ENCODE measurements around the gene SQOR. TPM values are rescaled to one million over a fixed set of nuclear protein-coding genes. Genes with fewer than 3 reads are reported as not detected.
A peak's percentile ranks its signal among the peaks of the same experiment; 100 is the strongest.

The SQOR gene
- 39.2 and 40.3 TPM in 2 replicates for total RNA-seq (2012; rRNA removed)
- 21.2 and 22.1 TPM in 2 replicates for polyA plus RNA-seq (2012; rRNA removed)
- 18.5 and 19.9 TPM in 2 replicates for polyA plus RNA-seq (2012; cell fraction: cytosol; rRNA removed)
- polyA plus RNA-seq (2012; cell fraction: nucleus; rRNA removed; ENCODE audit: low replicate concordance) = 7.4 and 18.0 TPM in 2 replicates
- Bru-seq, nascent RNA = percentile 79 among the genes with signal in this experiment
- BruChase-seq, experiment 1, labeled RNA remaining after a 6-hour chase = percentile 72 among the genes with signal in this experiment
- BruChase-seq, experiment 2, labeled RNA remaining after a 2-hour chase = percentile 57 among the genes with signal in this experiment
- long read RNA-seq, transcript SQOR-201 (10 exons, 2,003 nt) = major isoform, 96 of 123 reads
- long read RNA-seq, partial matches to known transcripts = 10 of 123 reads
- long read RNA-seq, other reads (novel, unspliced or antisense) = 17 of 123 reads

DNA sequence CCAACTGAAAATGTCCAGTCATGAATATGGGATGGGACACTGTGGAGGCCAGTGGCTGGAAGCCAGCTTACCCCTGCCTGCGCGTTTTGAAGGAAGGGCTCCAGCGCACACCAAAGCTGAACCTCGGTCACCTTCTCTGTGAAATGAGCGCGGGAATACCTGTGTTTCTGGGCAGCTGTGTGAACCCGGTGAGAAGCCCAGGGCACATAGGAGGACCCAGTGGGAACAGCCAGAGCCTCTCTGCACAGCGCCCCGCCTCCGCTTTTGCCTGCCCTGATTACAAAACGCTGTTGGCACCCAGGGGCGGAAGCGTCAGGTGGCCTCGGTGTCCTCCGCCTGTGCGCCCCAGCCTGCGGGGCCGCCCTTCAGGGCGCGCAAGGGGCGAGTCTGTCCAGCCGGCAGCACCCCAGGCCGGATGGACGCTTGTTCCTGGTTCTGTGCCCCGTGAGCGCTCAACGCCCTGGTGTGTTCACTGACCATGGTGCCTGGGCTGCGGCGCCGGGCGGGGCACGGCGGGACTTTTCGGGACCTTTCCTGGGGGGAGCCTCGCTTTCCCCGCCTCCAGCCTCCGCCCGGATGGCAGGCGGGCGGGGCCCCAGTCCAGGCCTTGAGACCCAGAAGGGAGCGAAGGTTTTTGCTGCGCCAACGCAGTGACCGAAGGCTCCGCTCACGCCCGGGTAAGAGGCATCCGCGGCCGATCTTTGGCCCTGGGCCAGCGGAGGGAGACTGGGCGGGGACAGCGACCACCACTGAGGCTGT lies at the start of gene SQOR:
TSS of gene SQOR (plus strand) at position 598 of the 759 bp plus-strand sequence. CDS start 23,895 bp downstream, outside the sequence.
- ATAC-seq (ENCODE audit: low read depth) (peak; percentile 63), DNase-seq (peak; percentile 54)
- no peaks in the 10 kb centered on the region for H3K9me3 ChIP-seq (ENCODE audit: control insufficient read depth, insufficient read depth, low read length)
- peak within 1 kb of the TSS; percentile 49 for H3K27ac ChIP-seq (ENCODE audit: insufficient read depth, low read length)
- peak within 1 kb of the TSS; percentile 62; the same call in 1 of the 2 replicates for H3K14ac ChIP-seq (replicated peaks; ENCODE audit: low read depth, low read length)
- no peak within 1 kb of the TSS for H2AK5ac ChIP-seq (ENCODE audit: low read depth, low read length)
- peak within 1 kb of the TSS; percentile 24; the same call in 1 of the 2 replicates for H2BK20ac ChIP-seq (ENCODE audit: low read depth, low read length)
- H2AFZ ChIP-seq (replicated peaks; ENCODE audit: low read length, poor library complexity) = peak within 1 kb of the TSS; percentile 97
- dilution Hi-C loops (cut with HindIII; ENCODE audit: low sequenced_read_pairs, unreplicated experiment) (no loop called here), intact Hi-C loops (cut with micrococcal nuclease) (no loop called here), in situ Hi-C loops (cut with MboI; ENCODE audit: low sequenced_read_pairs) (no loop called here)
- no peaks in the 10 kb centered on the region for H3K36me3 ChIP-seq (ENCODE audit: control insufficient read depth, insufficient read depth, low read length)
- peak within 1 kb of the TSS; percentile 58; the same call in 1 of the 2 replicates for H2BK120ac ChIP-seq (ENCODE audit: low read depth, low read length)
- H3K4me2 ChIP-seq (ENCODE audit: low read depth, low read length) = peak within 1 kb of the TSS; percentile 85
- 8% methylated on average over 44 of the region's 53 CpGs; no CpG with 5 or more reads in 1 of the 2 experiments for WGBS, 2 experiments (ENCODE audit: extremely low coverage in 2 of 2, insufficient read length in 1 of 2)
- H4K8ac ChIP-seq (ENCODE audit: low read depth in 2 of 2, low read length in 2 of 2) = peak within 1 kb of the TSS; percentile 75 to 78; a peak in 3 of 4 replicates
- peak within 1 kb of the TSS; percentile 18 for H3K18ac ChIP-seq (ENCODE audit: low read depth, low read length)
- H3K4me1 ChIP-seq (ENCODE audit: control insufficient read depth, insufficient read depth, low read length) = peaks cover 15% of the 10 kb centered on the region
- H2BK15ac ChIP-seq (ENCODE audit: low read depth, low read length) = peak within 1 kb of the TSS; percentile 55; the same call in 2 of the 3 replicates
- peak within 1 kb of the TSS; percentile 30 for H2BK5ac ChIP-seq (ENCODE audit: low read depth, low read length, poor library complexity, severe bottlenecking)
- CTCF ChIA-PET = no interaction called here
- no TSS peak for BruUV-seq (replicated peaks)
- H3K9ac ChIP-seq (ENCODE audit: low read depth, low read length) = peak within 1 kb of the TSS; percentile 54
- peak within 1 kb of the TSS; percentile 43; the same call in 1 of the 2 replicates for H3K56ac ChIP-seq (ENCODE audit: extremely low read depth, insufficient read depth, low read length)
- POLR2A ChIA-PET (ENCODE audit: unreplicated experiment) = no interaction called here
- no peaks in the 10 kb centered on the region for H3K27me3 ChIP-seq (ENCODE audit: control insufficient read depth, insufficient read depth, low read length)
- H3K23ac ChIP-seq (ENCODE audit: low read depth, low read length) = peak within 1 kb of the TSS; percentile 27; the same call in 1 of the 2 replicates
- peak within 1 kb of the TSS; percentile 73; the same call in 1 of the 2 replicates for H4K91ac ChIP-seq (ENCODE audit: insufficient read depth, low read depth, low read length)
- H3K4ac ChIP-seq (ENCODE audit: low read depth, low read length) = peak within 1 kb of the TSS; percentile 77
- H2AK9ac ChIP-seq (replicated peaks; ENCODE audit: low read depth, low read length, poor library complexity) = peak within 1 kb of the TSS; percentile 83
- TF ChIP-seq MAZ (IDR thresholded peaks at IDR 0.05; ENCODE audit: borderline replicate concordance, low read depth, low read length) (no peak), CEBPB (IDR thresholded peaks at IDR 0.05; ENCODE audit: low read depth, low read length) (no peak), RCOR1 (IDR thresholded peaks at IDR 0.05; ENCODE audit: insufficient replicate concordance, low read length) (no peak), FOS (IDR thresholded peaks at IDR 0.05; ENCODE audit: low read depth, low read length) (no peak), RAD21 (IDR thresholded peaks at IDR 0.05; ENCODE audit: low read length) (no peak), NFE2L2 (IDR thresholded peaks at IDR 0.05; ENCODE audit: low read depth, low read length) (no peak), MXI1 (IDR thresholded peaks at IDR 0.05; ENCODE audit: borderline replicate concordance, low read depth, low read length) (no peak), CHD1 (IDR thresholded peaks at IDR 0.05; ENCODE audit: low read depth, low read length) (no peak)
- TF ChIP-seq, protein P1, sequence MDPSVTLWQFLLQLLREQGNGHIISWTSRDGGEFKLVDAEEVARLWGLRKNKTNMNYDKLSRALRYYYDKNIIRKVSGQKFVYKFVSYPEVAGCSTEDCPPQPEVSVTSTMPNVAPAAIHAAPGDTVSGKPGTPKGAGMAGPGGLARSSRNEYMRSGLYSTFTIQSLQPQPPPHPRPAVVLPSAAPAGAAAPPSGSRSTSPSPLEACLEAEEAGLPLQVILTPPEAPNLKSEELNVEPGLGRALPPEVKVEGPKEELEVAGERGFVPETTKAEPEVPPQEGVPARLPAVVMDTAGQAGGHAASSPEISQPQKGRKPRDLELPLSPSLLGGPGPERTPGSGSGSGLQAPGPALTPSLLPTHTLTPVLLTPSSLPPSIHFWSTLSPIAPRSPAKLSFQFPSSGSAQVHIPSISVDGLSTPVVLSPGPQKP (IDR thresholded peaks at IDR 0.05; ENCODE audit: borderline replicate concordance, low read depth, low read length) = no peak
- TF ChIP-seq, protein P2, sequence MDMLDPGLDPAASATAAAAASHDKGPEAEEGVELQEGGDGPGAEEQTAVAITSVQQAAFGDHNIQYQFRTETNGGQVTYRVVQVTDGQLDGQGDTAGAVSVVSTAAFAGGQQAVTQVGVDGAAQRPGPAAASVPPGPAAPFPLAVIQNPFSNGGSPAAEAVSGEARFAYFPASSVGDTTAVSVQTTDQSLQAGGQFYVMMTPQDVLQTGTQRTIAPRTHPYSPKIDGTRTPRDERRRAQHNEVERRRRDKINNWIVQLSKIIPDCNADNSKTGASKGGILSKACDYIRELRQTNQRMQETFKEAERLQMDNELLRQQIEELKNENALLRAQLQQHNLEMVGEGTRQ (IDR thresholded peaks at IDR 0.05; ENCODE audit: low read depth, low read length) = no peak
- no peaks in the 10 kb centered on the region for H4K20me1 ChIP-seq (ENCODE audit: insufficient read depth, low read length)
- H3K9me1 ChIP-seq (ENCODE audit: insufficient read depth, low read length) = peaks cover 7% of the 10 kb centered on the region; the same call in 1 of the 2 replicates
- H3K79me1 ChIP-seq (ENCODE audit: low read depth in 1 of 2, low read length in 2 of 2) = peaks cover 6 to 17% of the 10 kb centered on the region in 2 experiments
- peak within 1 kb of the TSS; percentile 56 for H3K4me3 ChIP-seq (ENCODE audit: insufficient read depth, low read depth, low read length)
- peak within 1 kb of the TSS; percentile 43 for H4K5ac ChIP-seq (ENCODE audit: low read depth, low read length)

All from IMR-90 (cell line).